ENCODE data around the gene PPP1R14B. TPM values are rescaled to one million over a fixed set of nuclear protein-coding genes. Genes with fewer than 3 reads are reported as not detected.
A peak's percentile ranks its signal among the peaks of the same experiment; 100 is the strongest.

Gene PPP1R14B
- total RNA-seq, 1 donor from 2014 or later = 481 TPM

DNA sequence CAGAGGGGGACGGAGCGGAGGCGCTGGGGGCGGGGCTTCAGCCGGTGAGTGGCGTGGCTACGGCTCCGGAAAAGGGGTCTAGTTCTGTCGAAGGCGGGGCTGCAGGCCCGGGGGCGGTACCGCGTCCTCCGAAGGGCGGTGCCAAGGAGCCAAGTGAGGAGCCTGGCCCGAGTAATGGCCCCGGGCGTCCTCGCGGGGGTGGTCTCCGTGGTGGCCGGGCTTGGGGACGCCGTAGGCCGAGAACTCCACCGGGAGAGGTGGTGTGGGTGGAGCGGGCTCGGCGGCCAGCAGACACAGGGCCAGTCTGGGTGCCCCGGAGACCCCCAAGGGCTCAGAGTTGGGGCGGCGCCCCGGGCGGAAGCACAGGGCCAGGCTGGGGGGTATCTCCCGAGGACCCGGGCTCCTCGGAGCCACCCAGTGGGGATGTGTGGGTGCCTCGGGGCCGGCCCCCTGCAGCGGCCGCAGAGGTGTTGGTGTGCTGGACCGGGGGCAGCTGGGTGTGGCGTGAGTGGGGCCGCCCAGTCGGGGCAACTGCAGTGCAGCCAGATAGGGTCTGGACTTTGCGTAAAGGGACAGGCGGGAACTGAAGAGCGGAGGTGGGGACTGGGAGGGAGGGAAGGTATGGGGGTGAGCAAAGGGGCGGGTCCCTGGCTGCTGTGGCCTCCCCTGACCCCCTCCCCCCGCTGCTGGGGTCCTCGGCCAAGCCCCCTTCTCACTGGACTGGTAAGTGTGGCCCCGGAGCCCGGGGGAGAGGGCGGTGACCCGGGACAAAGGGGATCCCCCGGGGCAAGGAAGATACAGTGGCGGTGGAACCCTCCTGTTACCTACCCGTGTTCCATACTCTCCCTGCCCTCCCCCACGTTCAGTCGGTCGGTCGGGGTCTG, 5.0 kb downstream of the PPP1R14B start:
- Histone ChIP-seq H3K36me3 (ENCODE audit: control insufficient read depth, insufficient read depth, low read length) (peaks cover 13% of the 10 kb centered on the region), H3K27me3 (ENCODE audit: control insufficient read depth, insufficient read depth, low read length) (no peaks in the 10 kb centered on the region), H3K4me3 (ENCODE audit: low read depth, low read length) (peak overlapping the region; percentile 90)
- TF ChIP-seq, protein P1, sequence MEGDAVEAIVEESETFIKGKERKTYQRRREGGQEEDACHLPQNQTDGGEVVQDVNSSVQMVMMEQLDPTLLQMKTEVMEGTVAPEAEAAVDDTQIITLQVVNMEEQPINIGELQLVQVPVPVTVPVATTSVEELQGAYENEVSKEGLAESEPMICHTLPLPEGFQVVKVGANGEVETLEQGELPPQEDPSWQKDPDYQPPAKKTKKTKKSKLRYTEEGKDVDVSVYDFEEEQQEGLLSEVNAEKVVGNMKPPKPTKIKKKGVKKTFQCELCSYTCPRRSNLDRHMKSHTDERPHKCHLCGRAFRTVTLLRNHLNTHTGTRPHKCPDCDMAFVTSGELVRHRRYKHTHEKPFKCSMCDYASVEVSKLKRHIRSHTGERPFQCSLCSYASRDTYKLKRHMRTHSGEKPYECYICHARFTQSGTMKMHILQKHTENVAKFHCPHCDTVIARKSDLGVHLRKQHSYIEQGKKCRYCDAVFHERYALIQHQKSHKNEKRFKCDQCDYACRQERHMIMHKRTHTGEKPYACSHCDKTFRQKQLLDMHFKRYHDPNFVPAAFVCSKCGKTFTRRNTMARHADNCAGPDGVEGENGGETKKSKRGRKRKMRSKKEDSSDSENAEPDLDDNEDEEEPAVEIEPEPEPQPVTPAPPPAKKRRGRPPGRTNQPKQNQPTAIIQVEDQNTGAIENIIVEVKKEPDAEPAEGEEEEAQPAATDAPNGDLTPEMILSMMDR (IDR thresholded peaks at IDR 0.05; ENCODE audit: insufficient read depth, low read length, severe bottlenecking) = no peak
- no peak for FAIRE-seq
- peak; percentile 94 for DNase-seq (ENCODE audit: low read depth)

DNA sequence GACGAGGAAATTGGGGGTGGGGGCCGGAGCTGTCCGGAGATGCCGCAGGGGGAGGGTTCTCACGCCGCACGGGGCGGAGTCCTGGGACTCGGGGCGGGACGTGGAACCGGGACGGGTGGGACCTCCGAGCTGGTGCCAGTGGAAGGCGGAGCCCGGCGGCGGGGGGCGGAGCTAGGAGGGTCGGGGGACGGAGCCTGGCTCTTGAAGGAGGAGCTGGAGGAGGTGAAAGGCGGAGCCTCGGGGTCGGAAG, 5.6 kb downstream of the PPP1R14B start:
- no peaks in the 10 kb centered on the region for H3K27me3 ChIP-seq (ENCODE audit: control insufficient read depth, insufficient read depth, low read length)
- TF ChIP-seq, protein P1 (IDR thresholded peaks at IDR 0.05; ENCODE audit: insufficient read depth, low read length, severe bottlenecking) = no peak
- H3K36me3 ChIP-seq (ENCODE audit: control insufficient read depth, insufficient read depth, low read length) = peaks cover 13% of the 10 kb centered on the region
- no peak for DNase-seq (ENCODE audit: low read depth)
- FAIRE-seq = no peak
- H3K4me3 ChIP-seq (ENCODE audit: low read depth, low read length) = peak overlapping the region; percentile 90

- TF ChIP-seq, protein P1 (IDR thresholded peaks at IDR 0.05; ENCODE audit: insufficient read depth, low read length, severe bottlenecking) = no peak
- peak; percentile 97 for DNase-seq (ENCODE audit: low read depth)
- peaks cover 13% of the 10 kb centered on the region for H3K36me3 ChIP-seq (ENCODE audit: control insufficient read depth, insufficient read depth, low read length)
- peak within 1 kb of the TSS; percentile 90 for H3K4me3 ChIP-seq (ENCODE audit: low read depth, low read length)
- no peaks in the 10 kb centered on the region for H3K27me3 ChIP-seq (ENCODE audit: control insufficient read depth, insufficient read depth, low read length)
- no peak for FAIRE-seq
Measured at GRCh38 chr11:64240435-64241240, 6.1 kb downstream of the PPP1R14B start, which contains the start of gene FKBP2. FKBP2 (plus strand) TSS chr11:64241095; CDS start chr11:64242388, 1,293 bp downstream.

- FAIRE-seq (no peak), DNase-seq (ENCODE audit: low read depth) (no peak)
- TF ChIP-seq, protein P1 (IDR thresholded peaks at IDR 0.05; ENCODE audit: insufficient read depth, low read length, severe bottlenecking) = no peak
- H3K4me3 ChIP-seq (ENCODE audit: low read depth, low read length) = no peak overlapping the region
- H3K36me3 ChIP-seq (ENCODE audit: control insufficient read depth, insufficient read depth, low read length) = peaks cover 11% of the 10 kb centered on the region
- no peaks in the 10 kb centered on the region for H3K27me3 ChIP-seq (ENCODE audit: control insufficient read depth, insufficient read depth, low read length)
Measured at GRCh38 chr11:64239662-64240434, 6.9 kb downstream of the PPP1R14B start.

DNA sequence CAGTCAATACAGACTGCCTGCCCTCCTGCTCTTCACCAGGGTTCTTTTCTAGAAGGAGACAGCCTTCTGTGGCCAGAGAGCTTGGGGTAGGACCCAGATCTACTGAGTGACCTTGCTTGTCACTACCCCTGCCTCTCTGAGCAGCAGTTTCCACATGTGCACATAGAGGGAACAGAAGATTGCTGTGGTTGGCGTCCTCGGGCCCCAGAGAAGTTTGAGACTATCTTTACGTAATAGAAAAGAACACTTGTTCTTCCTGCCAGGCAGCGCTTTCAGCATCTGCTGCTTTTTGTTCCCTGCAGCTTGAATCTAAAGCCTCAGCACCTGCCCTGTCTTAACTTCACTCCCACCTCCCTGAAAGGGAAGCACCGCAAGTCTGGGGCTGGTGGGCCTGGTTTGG, 7.7 kb downstream of the PPP1R14B start:
- FAIRE-seq (no peak), DNase-seq (ENCODE audit: low read depth) (no peak)
- Histone ChIP-seq H3K36me3 (ENCODE audit: control insufficient read depth, insufficient read depth, low read length) (peaks cover 8% of the 10 kb centered on the region), H3K27me3 (ENCODE audit: control insufficient read depth, insufficient read depth, low read length) (no peaks in the 10 kb centered on the region), H3K4me3 (ENCODE audit: low read depth, low read length) (no peak overlapping the region)
- TF ChIP-seq, protein P1 (IDR thresholded peaks at IDR 0.05; ENCODE audit: insufficient read depth, low read length, severe bottlenecking) = no peak

Data from bronchial epithelial cell (primary cell).